HG02870 (cell line): Measurements from ENCODE around the gene IPO11.

Source experiments
- ATAC-seq: cut with Tn5 transposase; IDR thresholded peaks from one replicate; pipeline ENCODE4 v1.9.1; 2021; ENCODE audit warnings: mild to moderate bottlenecking, moderate library complexity; ENCODE audit not compliant: unreplicated experiment

The IPO11 gene

DNA sequence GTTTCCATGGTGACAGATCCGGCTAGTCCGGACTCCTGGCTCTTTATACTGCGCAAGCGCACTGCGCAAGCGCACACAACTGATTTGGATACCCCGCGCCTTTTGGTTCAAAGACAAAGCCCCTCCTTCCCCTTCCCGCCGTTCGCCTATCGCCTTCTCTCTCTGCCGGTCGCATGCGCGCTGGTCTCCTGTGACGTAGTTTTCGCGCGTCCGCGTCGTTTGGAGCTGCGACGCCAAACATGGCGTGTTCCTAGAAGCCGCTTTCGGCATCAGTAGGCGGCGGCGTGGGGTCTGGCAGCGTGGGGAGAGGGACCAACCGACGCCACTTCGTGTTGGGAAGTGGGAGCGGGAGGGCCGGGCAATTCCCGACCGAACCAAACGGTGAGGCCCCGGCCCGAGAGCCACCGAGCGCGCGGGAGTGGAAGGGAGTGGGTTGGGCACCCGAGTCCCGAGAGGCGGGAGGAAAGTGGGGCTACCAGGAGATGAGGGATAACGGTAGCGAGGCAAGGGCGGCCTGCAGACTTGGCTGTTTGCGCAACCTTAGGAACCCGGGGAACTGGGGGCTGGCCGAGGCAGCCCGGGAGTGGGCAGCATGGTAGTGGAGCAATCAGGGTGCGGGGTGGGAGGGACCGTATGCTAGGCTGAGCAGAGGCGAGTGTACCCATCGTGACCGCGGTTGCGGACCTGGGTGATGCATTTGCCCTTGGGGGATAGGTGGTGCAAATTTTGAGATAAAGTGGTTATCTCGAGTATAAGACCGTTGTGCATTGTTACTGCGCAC, at the start of gene IPO11:
IPO11 (plus strand) TSS at position 215 of the 781 bp plus-strand sequence. CDS start 24,517 bp downstream, outside the sequence.
- peak; percentile 97 for ATAC-seq

DNA sequence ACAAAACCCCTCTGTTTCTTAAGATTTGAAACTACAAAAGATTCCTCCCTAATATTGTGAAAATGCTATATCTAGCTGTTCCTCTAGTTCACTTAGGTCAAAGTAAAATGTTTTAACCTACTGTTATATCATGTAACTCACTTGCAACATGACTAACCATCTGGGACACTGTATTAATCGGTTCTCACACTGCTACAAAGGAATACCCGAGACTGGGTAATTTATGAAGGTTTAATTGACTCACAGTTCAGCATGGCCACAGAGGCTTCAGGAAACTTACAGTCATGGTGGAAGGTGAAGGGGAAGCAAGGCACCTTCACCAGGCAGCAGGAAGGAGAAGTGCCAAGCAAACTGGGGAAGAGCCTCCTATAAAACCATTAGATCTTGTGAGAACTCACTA, 43.5 kb upstream of the IPO11 start:
- ATAC-seq, result no peak

- no peak for ATAC-seq
These were observed 41.2 kb upstream of the IPO11 start for GRCh38 chr5:62371409-62371808.

DNA sequence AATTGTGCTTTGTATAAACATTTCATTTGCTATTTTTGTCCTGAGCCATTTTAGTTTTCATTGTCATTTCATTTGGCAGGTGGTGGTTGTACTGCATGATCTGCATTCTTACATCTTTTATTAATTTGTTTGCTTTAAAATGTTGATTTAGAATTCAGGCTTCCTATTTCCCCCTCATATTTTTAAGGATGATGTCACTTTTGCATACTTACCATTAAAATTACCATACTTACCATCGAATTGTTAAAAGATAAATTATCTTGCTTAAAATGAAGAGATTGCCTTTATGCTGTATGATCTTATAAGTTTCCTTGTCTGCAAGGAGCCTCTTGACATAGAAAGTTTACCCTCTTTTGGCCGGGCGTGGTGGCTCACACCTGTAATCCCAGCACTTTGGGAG, 40.0 kb upstream of the IPO11 start:
- no peak for ATAC-seq

GRCh38 chr5:62373382-62373781, 39.2 kb upstream of the IPO11 start:
- no peak for ATAC-seq

GRCh38 chr5:62374090-62374489, 38.5 kb upstream of the IPO11 start:
- ATAC-seq, result no peak

DNA sequence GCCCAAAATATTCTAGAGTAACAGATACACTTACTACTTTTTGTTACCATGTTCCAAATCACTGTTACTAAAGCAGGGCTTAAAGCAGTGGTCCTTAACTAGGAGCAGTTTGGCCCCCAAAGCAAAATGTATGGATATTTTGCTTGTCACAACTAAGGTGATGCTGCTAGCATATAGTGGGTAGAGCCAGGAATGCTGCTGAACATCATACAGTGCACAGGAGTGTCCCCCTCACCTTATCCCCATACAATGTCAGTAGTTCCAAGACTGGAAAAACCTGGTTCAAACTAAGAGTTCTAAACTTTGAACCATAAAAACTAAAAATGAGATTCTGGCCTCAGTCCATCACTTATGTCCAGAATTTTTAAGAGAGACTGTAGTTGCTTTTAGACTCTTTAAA, 36.9 kb upstream of the IPO11 start:
- ATAC-seq, result no peak

GRCh38 chr5:62376064-62376463, 36.5 kb upstream of the IPO11 start:
- ATAC-seq, result no peak

DNA sequence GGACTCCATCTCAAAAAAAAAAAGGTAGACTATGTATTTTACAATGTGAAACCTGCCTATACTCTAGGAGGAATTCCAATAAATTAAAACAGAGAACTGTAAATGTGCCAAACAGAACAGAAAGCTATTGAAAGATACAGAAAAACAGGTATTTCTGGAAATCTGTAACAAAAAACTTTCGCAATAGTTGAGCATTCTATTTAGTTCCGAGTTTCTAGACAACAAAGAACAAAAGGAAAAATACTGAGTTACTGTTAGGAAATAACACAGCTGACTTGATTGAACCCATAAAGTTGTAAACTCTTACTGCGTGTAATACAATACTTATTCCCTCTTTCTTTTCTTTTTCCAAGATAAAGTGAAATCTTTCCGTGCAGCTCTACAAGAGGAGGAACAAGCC, 27.4 kb upstream of the IPO11 start:
- no peak for ATAC-seq

DNA sequence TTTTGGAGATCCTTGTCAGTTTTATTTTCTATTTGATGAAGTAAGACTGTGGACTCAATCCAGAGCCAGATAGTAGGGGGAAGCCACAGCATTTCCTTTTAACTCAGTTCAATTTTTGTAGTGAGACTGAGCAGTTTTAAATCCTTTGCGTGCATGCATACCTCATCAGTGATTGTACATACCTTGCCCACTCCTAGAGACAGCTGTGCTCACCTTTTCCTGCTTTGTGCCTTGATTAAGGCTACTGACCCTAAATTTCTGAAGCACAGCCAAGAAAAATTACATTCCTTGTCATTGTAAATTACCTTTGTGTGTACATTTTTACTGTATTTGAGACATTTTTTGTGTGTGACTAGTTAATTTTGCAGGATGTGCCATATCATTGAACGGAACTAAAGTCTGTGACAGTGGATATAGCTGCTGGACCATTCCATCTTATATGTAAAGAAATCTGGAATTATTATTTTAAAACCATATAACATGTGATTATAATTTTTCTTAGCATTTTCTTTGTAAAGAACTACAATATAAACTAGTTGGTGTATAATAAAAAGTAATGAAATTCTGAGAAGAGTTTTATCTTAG, 26.7 kb upstream of the IPO11 start:
- ATAC-seq, result no peak

GRCh38 chr5:62386824-62387223, 25.7 kb upstream of the IPO11 start:
- no peak for ATAC-seq

- ATAC-seq, result no peak
These were observed 17.2 kb upstream of the IPO11 start for GRCh38 chr5:62395210-62395950.

DNA sequence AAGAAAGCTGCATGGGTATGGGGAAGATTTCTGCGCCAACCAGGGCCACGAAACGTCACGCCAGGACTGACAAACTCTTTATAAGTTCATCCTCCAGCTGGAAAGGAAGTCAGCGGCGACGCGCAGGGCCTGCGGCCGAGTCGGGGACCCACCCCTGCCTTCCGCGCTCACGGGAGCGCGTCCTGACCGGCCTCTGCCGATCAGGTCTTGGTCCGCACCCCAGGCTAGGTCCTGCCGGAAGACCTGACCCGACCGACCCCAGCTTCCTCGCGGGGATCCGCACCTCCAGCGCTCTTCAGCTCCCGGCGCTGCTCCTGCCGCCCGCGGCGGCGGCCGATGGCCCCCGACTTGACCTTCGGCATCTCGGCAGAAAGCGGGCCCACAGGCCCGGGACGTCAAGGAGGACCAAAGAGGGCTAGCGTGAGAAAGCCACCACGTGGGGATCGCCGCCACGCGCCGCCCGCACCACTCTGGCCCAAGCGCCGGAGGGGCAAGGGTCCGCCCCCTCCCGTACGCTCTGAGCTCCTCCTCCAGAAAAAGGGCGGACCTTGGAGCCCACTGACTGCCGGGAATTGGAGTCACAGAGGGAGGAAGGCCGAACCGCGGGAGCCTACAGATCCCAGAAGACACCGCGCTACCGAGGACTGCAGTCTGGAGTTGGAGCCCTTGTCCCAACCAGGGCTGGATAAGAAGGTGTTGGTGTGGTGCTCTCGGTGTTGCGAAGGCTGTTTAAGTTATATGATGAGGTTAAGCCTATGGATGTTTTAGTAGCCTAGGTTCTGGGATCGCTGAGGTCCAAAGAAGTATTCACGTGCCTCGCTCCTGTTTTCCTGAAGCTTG, 8.9 kb upstream of the IPO11 start, which contains the start of gene DIMT1:
DIMT1 (minus strand) TSS at position 495 of the 840 bp plus-strand sequence; CDS start at position 362, 133 bp downstream.
- peak; percentile 97 for ATAC-seq

- no peak for ATAC-seq
These were observed 1.1 kb downstream of the IPO11 start for GRCh38 chr5:62413711-62414110.

- ATAC-seq, result no peak
These were observed 6.0 kb downstream of the IPO11 start for GRCh38 chr5:62418462-62419076.

DNA sequence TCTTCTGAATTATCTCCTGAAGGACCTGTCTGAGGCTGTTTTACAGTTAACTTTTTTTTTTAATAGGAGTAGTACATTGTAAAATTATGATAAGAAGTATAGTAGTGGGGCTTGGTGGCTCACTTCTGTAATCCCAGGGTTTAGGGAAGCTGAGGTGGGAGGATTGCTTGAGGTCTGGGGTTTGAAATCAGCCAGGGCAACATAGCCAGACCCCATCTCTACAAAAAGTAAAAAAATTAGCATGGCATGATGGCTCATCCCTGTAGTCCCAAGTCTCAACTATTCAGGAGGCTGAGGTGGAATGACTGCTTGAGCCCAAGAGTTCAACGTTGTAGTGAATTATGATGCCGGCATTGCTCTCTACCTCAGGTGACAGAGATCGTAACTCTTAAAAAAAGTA, 7.0 kb downstream of the IPO11 start:
- no peak for ATAC-seq

GRCh38 chr5:62421414-62421813, 8.9 kb downstream of the IPO11 start:
- ATAC-seq, result no peak

- no peak for ATAC-seq
These were observed 12.2 kb downstream of the IPO11 start for GRCh38 chr5:62424763-62425162.

GRCh38 chr5:62431735-62432620, 19.4 kb downstream of the IPO11 start:
- no peak for ATAC-seq
